HFF-Myc (cell line): ENCODE measurements around the gene CDH22.

Source experiments
- DNase-seq: peaks from one replicate; pipeline ENCODE4 v3.0.0-alpha.2; 2011; ENCODE audit warnings: low read depth; ENCODE audit errors: extremely low read depth
- H3K4me3 ChIP-seq: replicated peaks from 2 replicates; pipeline ENCODE4 v1.5.1; 2011; ENCODE audit warnings: low read depth, mild to moderate bottlenecking, control low read depth, low read length
- CTCF ChIP-seq: IDR thresholded peaks from 2 replicates; pipeline ENCODE4 v1.5.1; 2012; ENCODE audit warnings: mild to moderate bottlenecking, low read depth, low read length, control low read depth; ENCODE audit errors: missing control alignments

CDH22 gene

GRCh38 chr20:46217583-46217982 lies 90.7 kb downstream of the CDH22 start:
- TF ChIP-seq CTCF: no peak
- no peak for DNase-seq
- no peak overlapping the region for H3K4me3 ChIP-seq

- TF ChIP-seq CTCF: no peak
- H3K4me3 ChIP-seq: no peak overlapping the region
- no peak for DNase-seq
Observed at GRCh38 chr20:46216770-46217464, 91.4 kb downstream of the CDH22 start.

GRCh38 chr20:46215913-46216707 lies 92.2 kb downstream of the CDH22 start:
- no peak for DNase-seq

GRCh38 chr20:46214824-46215488 lies 93.3 kb downstream of the CDH22 start:
- no peak overlapping the region for H3K4me3 ChIP-seq
- DNase-seq: no peak
- no peak for TF ChIP-seq CTCF

More at GRCh38 chr20:46215913-46216707, 92.2 kb downstream of the CDH22 start:
- TF ChIP-seq CTCF: no peak
- no peak overlapping the region for H3K4me3 ChIP-seq

GRCh38 chr20:46213946-46214823 lies 94.1 kb downstream of the CDH22 start:
- H3K4me3 ChIP-seq: no peak overlapping the region
- DNase-seq: no peak
- TF ChIP-seq CTCF: no peak

- DNase-seq: no peak
- H3K4me3 ChIP-seq: no peak overlapping the region
- TF ChIP-seq CTCF: no peak
Observed at GRCh38 chr20:46212876-46213275, 95.4 kb downstream of the CDH22 start.
